RWPE2 (cell line): ENCODE results near the gene PDE4D.

Source experiments
- ATAC-seq: fragments of 200-7000 bp; cut with Tn5 transposase; 3 replicates; pipeline ENCODE4 v1.9.1; 2021; ENCODE audit warnings: low read depth
- DNase-seq: peaks from one replicate; pipeline ENCODE4 v3.0.0-alpha.2; 2020; ENCODE audit warnings: low spot score
- H3K27ac ChIP-seq: fragments of 450-650 bp; 2 replicates; pipeline ENCODE4 v1.5.1; 2017; ENCODE audit warnings: mild to moderate bottlenecking; ENCODE audit not compliant: poor library complexity, severe bottlenecking
- H3K27me3 ChIP-seq: fragments of 250-450 bp; sonication (Bioruptor Pico); 2 replicates; pipeline ENCODE4 v1.5.1; 2021; ENCODE audit warnings: mild to moderate bottlenecking, moderate library complexity; ENCODE audit not compliant: insufficient read depth, poor library complexity, severe bottlenecking
- H3K36me3 ChIP-seq: fragments of 250-450 bp; sonication (Bioruptor Pico); 2 replicates; pipeline ENCODE4 v1.5.1; 2020; ENCODE audit warnings: low read depth, mild to moderate bottlenecking, moderate library complexity
- H3K4me1 ChIP-seq: fragments of 250-450 bp; sonication (Bioruptor Pico); 2 replicates; pipeline ENCODE4 v1.5.1; 2021; ENCODE audit warnings: mild to moderate bottlenecking, moderate library complexity; ENCODE audit not compliant: insufficient read depth, poor library complexity, severe bottlenecking
- H3K4me3 ChIP-seq: fragments of 250-450 bp; sonication (Bioruptor Pico); 2 replicates; pipeline ENCODE4 v1.5.1; 2021; ENCODE audit warnings: mild to moderate bottlenecking, moderate library complexity; ENCODE audit not compliant: severe bottlenecking
- H3K9me3 ChIP-seq: fragments of 250-450 bp; sonication (Bioruptor Pico); 2 replicates; pipeline ENCODE4 v1.5.1; 2021; ENCODE audit warnings: mild to moderate bottlenecking, moderate library complexity; ENCODE audit not compliant: severe bottlenecking
- TF ChIP-seq, protein P1 (sequence below): fragments of 450-650 bp; IDR thresholded peaks from one replicate; pipeline ENCODE4 v1.5.1; 2017; ENCODE audit warnings: mild to moderate bottlenecking, moderate library complexity; ENCODE audit not compliant: poor library complexity, severe bottlenecking

Gene PDE4D

DNA sequence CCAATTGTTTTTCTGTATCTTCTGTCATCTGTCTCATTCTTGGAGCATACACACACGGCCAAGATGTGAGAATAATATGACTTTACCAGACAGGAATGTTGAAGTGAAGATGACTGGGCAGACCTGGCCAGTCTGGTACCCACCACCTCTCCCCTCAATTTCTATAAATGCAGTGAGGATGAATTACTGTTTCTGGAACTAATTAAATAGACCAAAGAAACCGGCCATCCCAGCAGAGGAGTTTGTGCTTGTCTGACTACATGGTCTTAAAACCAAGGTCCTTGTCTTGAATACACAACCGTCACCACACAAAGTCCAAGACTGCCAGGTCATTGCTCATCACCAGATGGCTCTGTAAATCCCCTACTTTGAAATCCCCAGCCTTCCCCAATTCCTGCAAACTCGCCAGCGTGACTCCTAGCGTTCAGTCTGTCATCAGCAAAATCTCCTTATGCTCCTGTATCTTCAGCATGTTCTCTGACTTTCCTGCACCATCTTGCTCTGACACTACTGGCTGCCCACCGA lies 147.2 kb downstream of the PDE4D start:
- Histone ChIP-seq H3K9me3 (no peaks in the 10 kb centered on the region), H3K36me3 (no peaks in the 10 kb centered on the region), H3K4me3 (no peak overlapping the region), H3K4me1 (peaks cover 38% of the 10 kb centered on the region), H3K27ac (peak overlapping the region; percentile 97), H3K27me3 (no peaks in the 10 kb centered on the region)
- DNase-seq (no peak), ATAC-seq (peak; percentile 73)
- TF ChIP-seq, protein P1, sequence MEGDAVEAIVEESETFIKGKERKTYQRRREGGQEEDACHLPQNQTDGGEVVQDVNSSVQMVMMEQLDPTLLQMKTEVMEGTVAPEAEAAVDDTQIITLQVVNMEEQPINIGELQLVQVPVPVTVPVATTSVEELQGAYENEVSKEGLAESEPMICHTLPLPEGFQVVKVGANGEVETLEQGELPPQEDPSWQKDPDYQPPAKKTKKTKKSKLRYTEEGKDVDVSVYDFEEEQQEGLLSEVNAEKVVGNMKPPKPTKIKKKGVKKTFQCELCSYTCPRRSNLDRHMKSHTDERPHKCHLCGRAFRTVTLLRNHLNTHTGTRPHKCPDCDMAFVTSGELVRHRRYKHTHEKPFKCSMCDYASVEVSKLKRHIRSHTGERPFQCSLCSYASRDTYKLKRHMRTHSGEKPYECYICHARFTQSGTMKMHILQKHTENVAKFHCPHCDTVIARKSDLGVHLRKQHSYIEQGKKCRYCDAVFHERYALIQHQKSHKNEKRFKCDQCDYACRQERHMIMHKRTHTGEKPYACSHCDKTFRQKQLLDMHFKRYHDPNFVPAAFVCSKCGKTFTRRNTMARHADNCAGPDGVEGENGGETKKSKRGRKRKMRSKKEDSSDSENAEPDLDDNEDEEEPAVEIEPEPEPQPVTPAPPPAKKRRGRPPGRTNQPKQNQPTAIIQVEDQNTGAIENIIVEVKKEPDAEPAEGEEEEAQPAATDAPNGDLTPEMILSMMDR = peak; percentile 17

DNA sequence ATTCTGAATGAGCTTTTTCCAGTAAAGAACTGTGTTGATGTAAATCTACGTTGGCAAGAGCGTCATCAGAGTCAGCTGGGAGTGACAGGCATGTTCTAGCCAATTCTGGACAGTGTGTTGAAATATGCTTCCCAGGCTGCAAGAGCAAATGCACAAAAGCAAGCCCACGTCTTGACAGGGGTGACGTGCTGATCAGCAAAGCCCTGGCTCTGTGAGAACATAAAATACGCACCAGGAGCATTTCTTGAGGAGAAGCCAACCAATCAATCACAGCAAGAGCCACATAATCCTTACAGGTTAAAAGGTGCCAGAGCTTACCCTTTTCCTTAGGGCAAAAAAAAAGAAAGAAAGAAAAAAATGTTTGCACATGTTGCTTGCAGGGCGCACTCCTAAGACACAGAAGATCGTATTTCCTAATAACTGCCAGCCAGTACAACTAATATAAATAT lies 148.1 kb downstream of the PDE4D start:
- no peaks in the 10 kb centered on the region for H3K27me3 ChIP-seq
- TF ChIP-seq, protein P1 = no peak
- H3K9me3 ChIP-seq = no peaks in the 10 kb centered on the region
- no peaks in the 10 kb centered on the region for H3K36me3 ChIP-seq
- peak; percentile 73 for ATAC-seq
- H3K4me3 ChIP-seq = no peak overlapping the region
- H3K27ac ChIP-seq = peak overlapping the region; percentile 97
- peak; percentile 95 for DNase-seq
- peaks cover 38% of the 10 kb centered on the region for H3K4me1 ChIP-seq

DNA sequence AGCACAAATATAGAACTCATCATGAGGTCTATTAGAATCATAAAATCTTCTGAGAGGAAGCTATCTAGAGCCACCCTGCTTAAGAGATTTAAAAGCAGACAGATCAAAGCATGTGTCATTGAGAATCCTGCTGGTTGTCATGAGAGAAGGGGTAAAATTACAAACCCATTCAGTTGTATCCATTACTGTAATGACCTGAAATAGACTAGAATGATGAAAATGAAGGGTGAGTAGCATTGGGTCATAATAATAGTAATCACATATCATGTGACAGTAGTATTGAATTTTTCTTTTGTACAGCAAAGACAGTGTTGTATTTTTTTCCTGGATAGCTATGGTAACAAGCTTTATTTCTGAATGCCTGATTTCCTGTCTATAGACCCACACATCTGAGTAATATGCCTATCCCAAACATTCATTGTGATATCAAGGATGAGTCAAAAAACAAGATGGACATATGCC lies 149.0 kb downstream of the PDE4D start:
- no peaks in the 10 kb centered on the region for H3K9me3 ChIP-seq
- peak; percentile 70 for ATAC-seq
- H3K27ac ChIP-seq = peak overlapping the region; percentile 97
- no peak overlapping the region for H3K4me3 ChIP-seq
- TF ChIP-seq, protein P1 = no peak
- H3K36me3 ChIP-seq = no peaks in the 10 kb centered on the region
- no peaks in the 10 kb centered on the region for H3K27me3 ChIP-seq
- peaks cover 38% of the 10 kb centered on the region for H3K4me1 ChIP-seq
- no peak for DNase-seq

DNA sequence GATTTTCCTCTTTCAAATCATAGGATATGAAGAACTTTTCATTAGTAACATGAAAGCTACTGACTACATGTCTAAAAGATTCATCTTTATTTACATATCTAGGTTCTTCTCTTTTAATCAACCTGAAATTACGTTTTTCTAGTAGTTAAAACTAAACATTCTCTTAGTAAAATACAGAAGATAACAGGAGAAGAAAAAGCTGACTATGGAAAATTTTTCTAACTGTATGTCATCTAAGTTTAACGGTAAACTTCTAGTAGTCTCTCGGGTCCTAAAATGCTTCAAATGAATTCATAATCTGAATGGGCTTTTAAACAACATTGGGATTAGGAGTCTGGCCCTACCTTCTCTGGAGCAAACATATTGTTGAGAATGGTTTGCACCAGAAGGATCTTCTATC lies 151.9 kb downstream of the PDE4D start:
- TF ChIP-seq, protein P1 = no peak
- Histone ChIP-seq H3K4me1 (peaks cover 31% of the 10 kb centered on the region), H3K27me3 (no peaks in the 10 kb centered on the region), H3K27ac (no peak overlapping the region), H3K36me3 (no peaks in the 10 kb centered on the region), H3K9me3 (no peaks in the 10 kb centered on the region), H3K4me3 (no peak overlapping the region)
- ATAC-seq (no peak), DNase-seq (no peak)

DNA sequence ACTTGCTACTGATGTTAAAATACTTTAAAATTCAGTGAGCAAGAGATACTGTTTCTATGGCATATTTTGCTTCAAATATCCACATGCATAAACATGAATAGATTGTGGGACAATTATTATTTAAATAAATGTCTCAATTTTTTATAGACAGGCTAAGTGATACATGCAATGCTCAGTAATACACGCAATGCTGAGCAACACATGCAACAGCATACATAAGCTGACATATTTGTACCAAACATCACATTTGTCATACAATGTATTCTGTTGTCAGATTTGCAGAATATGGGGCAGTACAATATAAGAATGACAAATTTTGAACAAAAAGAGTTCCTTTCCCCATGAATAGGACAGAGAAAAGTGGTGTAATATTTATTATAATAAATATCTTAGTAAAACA lies 155.5 kb downstream of the PDE4D start:
- Histone ChIP-seq H3K36me3 (no peaks in the 10 kb centered on the region), H3K4me1 (peaks cover under 1% of the 10 kb centered on the region), H3K4me3 (no peak overlapping the region), H3K9me3 (no peaks in the 10 kb centered on the region), H3K27me3 (no peaks in the 10 kb centered on the region), H3K27ac (no peak overlapping the region)
- DNase-seq (no peak), ATAC-seq (no peak)
- TF ChIP-seq, protein P1 = no peak
